NCI-H1105 (cell line): ENCODE measurements around the gene CACHD1.

Source experiments
- DNase-seq: peaks from one replicate; lab custom pipeline; 2025; lab: John Stamatoyannopoulos, UW

Gene CACHD1

DNA sequence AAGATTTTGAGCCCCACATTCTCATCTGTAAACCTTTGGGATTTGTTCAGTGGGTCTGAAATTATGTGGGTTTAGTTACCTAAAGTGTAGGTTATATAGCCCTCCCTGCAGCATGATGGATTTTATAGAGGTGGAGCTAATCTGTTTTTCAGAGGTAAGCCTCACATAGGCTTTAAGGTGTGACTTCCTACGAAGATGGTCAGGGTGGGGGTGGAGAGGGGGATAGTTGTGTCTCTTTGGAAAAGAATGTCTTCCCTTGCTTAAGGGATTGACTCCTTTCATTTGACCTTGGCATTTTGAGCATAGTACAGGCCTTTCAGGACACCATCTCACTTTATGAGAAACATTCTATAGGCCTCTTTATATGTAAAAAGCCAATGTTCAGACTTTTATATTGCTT is 3.4 kb downstream of the CACHD1 start:
- no peak for DNase-seq

DNA sequence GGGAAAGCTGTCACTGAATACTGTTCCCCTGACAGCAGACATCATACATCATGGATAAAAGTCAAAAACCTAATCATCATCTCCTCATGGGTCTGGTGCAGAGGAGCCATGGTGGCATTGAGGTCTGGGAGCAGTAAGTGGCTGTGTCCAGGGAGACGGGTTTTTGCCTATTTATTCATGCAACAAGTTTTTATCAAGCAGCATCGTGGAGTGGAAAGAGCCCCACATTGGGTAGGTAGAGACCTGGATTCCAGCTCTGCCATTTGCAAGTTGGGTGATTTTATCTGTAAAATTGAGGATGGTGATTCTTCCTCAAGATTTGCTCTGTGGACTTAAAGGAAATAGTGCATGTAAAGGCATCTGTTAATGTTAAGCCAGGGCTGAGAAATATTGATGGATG is 4.2 kb downstream of the CACHD1 start:
- DNase-seq = no peak

GRCh38 chr1:64474665-64475439 is 4.9 kb downstream of the CACHD1 start:
- peak; percentile 4 for DNase-seq

DNA sequence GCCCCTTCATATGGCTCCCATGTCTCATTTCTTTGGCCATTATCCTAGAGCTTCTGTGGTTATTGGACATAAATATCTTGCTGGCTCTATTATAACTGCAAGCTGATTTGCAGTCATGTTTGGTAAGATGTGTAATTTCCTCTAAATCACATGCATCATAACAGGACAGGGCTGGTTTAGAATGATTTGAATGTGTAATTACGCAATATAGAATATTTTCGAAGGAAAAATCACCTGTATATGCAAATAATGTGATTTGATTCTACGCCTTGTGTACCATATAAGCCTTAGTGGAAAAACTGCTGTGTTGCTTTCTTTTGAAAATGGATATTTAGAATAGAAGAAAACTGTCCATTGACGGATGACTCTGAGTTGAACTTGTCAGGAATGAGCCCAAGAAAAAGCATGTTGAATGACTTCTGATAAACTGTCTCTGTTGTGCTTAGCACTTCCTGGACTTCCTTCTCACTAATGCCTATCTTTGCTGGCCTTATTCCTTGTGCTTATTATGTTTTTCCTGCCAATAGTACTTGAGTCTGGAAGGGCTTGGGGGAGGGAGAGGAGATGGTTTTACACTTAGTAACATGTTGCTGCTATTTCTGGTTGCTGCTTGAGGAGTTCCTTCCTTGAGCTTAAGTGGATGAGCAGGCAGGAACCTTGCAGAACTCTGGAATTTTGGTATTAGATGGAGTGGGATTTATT is 6.5 kb downstream of the CACHD1 start:
- no peak for DNase-seq

DNA sequence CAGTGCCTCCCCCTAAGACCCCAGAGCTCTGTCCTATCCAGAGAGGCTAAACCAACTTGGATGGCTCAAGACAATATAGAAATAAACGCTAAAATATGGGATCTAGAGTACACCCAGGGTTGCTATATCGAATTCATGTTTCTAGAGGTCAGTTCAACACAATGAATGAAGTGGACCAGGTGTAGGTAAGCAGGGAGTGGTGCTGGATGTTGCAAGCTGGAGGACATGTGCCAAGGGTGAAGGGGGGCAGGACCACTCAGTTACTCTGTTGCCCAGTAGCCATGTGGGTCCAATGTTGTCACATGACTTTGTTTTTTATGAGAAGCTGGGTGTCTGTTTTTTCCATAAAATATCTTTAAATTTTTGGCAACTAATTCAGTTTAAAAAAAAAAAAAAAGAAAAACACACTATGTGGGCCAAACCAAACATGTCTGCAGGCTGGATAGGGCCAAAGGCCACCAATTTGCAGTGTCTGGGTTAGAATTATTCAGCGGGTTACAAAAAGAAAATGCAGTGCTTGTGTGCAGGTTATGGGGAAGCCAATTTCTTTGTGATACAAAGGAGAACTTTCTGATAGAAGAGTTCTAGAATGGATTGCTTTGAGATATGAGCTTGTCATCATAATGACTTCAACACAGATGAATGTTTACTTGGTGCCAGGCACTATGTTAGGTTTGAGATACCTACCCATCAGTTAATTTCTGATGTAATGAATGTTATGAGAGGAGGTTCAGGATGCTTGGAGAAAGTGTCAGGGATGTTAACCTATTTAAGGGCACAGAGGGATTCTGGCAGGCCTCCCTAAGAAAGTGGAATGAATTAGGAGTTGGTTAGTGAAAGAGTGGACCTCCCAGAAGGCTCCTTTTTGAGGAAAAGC is 8.9 kb downstream of the CACHD1 start:
- no peak for DNase-seq

DNA sequence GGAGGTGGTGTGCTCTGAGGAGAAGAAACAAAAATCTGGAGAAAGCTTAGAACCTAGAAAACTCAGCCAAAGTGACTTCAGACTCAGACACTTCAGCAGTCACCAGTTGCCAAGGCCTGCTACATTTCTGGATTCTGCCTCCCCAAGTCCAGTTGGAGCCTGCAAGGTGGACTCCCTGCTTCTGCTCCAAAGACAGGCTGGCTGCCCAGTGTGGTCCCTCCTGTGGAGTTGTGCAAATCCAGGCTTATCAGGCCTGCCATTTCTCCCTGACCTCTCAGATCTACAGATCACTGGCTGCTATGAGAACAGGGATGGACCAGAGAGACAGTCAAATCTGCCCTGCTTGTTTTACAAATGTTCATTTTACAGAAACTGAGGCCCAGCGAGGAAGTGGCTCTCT is 9.9 kb downstream of the CACHD1 start:
- no peak for DNase-seq

DNA sequence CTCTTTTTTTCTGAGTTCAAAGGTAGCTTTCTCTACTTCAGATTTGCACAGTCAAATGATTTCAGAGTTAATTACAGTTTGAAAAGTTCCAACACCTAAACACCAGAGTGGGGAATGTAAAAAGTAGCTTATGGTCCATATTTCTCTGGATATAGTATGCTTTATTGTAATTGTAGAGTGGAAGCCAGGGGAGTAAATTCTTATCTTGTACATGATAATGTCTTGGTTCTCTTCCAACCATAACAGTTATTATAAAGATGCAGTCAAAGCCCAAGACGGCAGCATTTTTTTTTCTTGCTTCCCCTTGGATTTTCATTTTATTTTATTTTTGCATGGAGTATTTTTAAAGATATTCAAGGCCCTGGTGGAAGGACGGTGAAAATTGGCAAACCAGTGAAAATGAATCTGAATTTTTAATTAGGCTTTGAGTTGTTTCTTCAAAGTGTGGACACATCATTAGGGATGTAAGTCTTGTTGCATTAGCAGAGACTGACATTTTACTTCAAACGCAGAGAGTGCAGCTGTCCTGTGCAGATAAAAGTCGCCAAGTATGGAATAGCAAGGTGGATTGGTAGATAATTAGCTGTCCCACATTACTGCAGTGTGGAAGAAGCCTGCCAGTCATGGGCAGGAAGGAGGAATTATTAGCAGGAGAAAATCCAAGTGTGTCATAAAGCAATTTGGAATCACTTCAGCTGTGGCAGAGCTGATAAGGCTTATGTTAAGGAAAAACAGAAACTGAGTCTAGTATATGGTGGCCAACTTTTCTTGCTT is 11.3 kb downstream of the CACHD1 start:
- DNase-seq = no peak

DNA sequence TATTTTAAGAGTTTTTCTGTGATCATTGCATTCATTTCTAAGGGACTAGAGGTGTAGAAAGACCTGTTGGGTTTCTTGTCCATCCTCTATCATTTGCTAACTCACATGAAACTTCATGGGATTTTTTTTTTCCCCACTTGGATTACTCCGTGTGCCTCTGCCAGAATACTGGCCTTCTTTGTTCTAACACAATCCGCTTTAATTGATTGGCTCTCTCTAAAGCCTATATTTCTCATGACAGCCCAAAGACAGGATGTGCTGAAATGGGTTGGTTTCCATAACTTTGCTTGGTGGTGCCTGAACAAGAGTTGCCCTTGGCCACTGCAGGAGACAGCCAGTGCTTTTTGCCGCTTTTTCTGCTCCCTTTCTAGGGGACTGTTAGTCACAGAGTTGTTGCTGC is 12.2 kb downstream of the CACHD1 start:
- no peak for DNase-seq

- no peak for DNase-seq
Measured at GRCh38 chr1:64482720-64483119, 12.8 kb downstream of the CACHD1 start.

GRCh38 chr1:64483731-64484414 is 13.9 kb downstream of the CACHD1 start:
- DNase-seq = no peak

DNA sequence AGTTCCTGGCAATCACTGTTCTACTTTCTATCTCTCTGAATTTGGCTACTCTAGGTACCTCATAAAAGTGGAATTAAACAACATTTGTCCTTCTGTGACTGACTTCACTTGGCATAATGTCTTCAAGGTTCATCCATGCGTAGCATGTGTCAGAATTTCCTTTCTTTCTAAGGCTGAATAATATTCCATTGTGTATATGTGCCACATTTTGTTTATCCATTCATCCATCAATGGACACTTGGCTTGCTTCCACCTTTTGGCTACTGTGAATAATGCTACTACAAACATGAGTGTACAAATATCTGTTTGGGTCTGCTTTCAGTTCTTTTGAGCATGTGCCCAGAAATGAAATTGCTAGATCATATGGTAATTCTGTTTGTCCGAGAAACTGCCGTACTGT is 14.7 kb downstream of the CACHD1 start:
- peak; percentile 55 for DNase-seq

DNA sequence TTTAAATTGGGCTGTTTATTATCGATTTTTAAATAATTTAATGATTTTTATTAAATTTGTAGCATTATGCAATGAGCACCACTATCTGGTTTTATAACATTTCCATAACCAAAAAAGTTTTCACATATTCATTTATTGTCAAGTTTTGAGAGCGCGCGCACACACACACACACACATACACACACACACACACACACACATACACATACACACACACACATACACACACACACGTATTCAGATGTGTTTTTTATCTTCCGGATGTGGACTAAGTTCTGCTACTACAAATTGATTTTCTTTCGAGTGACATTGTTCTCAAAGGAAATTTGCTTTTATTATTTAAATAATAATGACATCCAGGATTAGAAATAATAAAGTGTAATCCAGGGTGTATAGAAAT is 16.3 kb downstream of the CACHD1 start:
- DNase-seq = no peak

DNA sequence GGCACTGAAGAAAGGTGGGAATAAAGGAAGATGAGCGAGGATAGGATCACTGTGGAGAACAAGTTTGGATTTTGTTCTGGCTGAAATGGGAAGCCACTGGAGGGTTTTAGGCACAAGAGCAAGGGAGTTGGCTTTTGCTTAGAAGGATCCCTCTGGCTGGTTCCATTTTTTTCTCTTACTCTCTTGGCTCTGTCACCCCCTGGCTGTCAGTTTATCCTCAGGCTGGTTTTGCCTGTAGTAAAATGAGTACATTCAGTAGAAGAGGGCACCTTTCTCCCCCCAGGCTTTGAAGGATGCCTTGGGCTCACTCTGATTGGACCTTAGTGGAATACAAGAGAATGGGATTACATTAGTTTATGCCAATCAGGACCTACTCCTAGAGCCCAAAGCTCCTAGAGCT is 17.1 kb downstream of the CACHD1 start:
- DNase-seq = no peak

DNA sequence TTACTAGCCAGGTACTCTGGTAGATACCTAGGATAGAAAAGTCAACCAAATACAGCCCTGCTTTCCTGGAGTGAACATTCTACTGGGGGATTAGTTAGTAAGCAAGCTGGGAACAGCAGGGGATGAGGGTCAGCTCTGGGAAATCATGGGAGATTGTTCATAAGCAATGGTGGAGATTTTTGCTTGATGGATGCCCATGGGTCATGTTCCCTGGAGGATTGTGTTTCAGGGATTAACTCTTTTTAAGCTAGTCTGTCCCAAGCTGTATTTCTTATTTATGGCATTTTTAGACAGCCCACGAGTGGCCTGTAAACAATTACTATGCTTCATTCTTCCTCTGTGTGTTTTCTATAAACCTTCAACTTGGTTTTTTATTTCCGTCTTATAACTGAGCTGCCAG is 18.9 kb downstream of the CACHD1 start:
- DNase-seq = no peak

DNA sequence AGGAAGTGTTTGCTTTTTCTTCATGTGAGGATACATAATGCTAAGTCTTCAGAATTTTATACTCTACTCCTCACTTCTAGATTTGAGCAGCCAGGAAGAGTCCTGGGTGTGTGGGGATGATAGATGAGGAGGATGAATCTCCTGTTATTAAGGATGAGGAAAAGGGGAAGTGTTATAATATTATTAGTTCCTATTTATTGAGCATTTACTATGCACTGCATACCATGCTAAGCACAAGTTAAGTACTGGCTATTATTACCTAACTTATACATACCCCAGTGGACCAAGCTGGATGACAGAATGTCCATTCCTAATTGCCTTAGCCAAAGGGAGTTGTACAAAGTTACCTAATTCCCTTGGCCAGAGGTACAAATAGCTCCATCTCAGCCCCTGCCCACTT is 19.8 kb downstream of the CACHD1 start:
- no peak for DNase-seq

- DNase-seq = no peak
Measured at GRCh38 chr1:64490213-64490818, 20.4 kb downstream of the CACHD1 start.

- no peak for DNase-seq
Measured at GRCh38 chr1:64492424-64492823, 22.5 kb downstream of the CACHD1 start.

DNA sequence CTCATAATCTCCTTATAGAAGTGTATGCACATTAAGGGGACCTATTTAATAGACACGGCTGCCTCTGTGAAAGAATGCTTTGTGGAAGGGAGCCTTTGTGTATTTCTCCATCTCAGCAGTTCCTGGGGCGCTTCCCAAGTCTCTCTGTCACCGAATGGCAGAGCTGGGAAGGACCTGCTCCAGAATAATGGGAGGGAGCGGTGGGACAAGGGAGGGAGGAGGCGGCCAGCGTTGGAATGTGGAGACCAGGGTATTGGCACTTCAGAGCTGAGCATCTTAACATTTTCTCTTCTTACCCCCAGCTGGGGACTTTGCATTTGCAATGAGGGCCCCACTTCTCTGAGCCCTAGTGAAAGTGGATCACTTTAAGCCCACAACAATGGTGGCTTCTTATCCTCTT is 23.9 kb downstream of the CACHD1 start:
- no peak for DNase-seq

- DNase-seq = no peak
Measured at GRCh38 chr1:64494659-64495058, 24.7 kb downstream of the CACHD1 start.

DNA sequence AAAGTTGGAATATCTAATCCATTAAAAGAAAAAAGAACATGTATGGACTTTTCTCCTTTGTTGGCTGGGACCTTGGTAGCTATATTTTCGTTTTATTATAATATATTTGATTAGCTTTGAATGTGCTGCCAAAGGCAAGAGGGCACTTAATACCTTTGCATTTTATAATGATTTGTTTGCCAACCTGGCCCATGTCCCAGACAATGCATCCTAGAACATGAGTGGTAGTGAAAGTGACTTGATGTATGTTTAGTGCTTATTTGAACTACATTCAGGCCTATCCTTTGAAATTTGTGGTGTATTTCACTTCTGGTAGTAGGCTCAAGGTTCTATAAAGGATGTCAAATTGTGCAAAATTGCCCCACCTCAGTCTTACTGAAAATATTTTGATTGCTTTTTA is 25.9 kb downstream of the CACHD1 start:
- DNase-seq = peak; percentile 87

DNA sequence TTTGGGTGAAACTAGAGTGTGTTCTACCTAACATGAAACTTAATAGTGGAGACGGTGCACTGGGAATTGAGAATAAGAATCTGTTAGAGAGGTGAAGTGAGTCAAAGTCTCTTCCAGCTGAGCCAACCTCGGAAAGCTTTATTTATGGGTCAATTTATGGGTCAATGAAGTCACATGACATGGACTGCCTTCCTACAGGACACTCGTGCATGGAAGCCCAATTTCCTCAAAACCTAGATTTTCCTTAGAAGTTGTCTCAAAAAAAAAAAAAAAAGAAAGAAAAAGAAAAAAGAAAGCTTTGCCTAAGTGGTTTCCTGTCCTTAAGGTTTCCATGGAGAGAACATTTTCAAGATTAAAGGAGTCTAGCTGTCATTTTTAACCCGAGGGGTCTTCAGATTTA is 26.7 kb downstream of the CACHD1 start:
- DNase-seq = no peak
